ENCODE measurements around the gene ACAD10. TPM values are rescaled to one million over a fixed set of nuclear protein-coding genes. Genes with fewer than 3 reads are reported as not detected.
A peak's percentile ranks its signal among the peaks of the same experiment; 100 is the strongest.
"Not testable (repeated sequence)": the region's sequence is repeated elsewhere in the genome, so short reads cannot be mapped to it uniquely, and the experiment has no call there.

The ACAD10 gene
- total RNA-seq, 1 donor from 2014 or later = 9.5 TPM

GRCh38 chr12:111686574-111687105 lies 787 bp downstream of the ACAD10 start:
- no peak for DNase-seq (ENCODE audit: low read depth, low spot score)

- no peak for DNase-seq (ENCODE audit: low read depth, low spot score)
Observed at GRCh38 chr12:111687255-111687654, 1.4 kb downstream of the ACAD10 start.

- DNase-seq (ENCODE audit: low read depth, low spot score) = no peak
Observed at GRCh38 chr12:111687952-111688351, 2.1 kb downstream of the ACAD10 start.

GRCh38 chr12:111691262-111691661 lies 5.4 kb downstream of the ACAD10 start:
- DNase-seq (ENCODE audit: low read depth, low spot score) = no peak

GRCh38 chr12:111692575-111693210 lies 6.8 kb downstream of the ACAD10 start:
- DNase-seq (ENCODE audit: low read depth, low spot score) = no peak

GRCh38 chr12:111693818-111694217 lies 8.0 kb downstream of the ACAD10 start:
- no peak for DNase-seq (ENCODE audit: low read depth, low spot score)

GRCh38 chr12:111699962-111700361 lies 14.1 kb downstream of the ACAD10 start:
- DNase-seq (ENCODE audit: low read depth, low spot score) = no peak

GRCh38 chr12:111705672-111706071 lies 19.8 kb downstream of the ACAD10 start:
- DNase-seq (ENCODE audit: low read depth, low spot score) = no peak

- DNase-seq (ENCODE audit: low read depth, low spot score) = no peak
Observed at GRCh38 chr12:111706145-111706544, 20.3 kb downstream of the ACAD10 start.

GRCh38 chr12:111715279-111715678 lies 29.4 kb downstream of the ACAD10 start:
- DNase-seq (ENCODE audit: low read depth, low spot score) = no peak

GRCh38 chr12:111719316-111719715 lies 33.5 kb downstream of the ACAD10 start:
- DNase-seq (ENCODE audit: low read depth, low spot score) = not testable (repeated sequence)

- no peak for DNase-seq (ENCODE audit: low read depth, low spot score)
Observed at GRCh38 chr12:111720457-111720856, 34.6 kb downstream of the ACAD10 start.

- not testable (repeated sequence) for DNase-seq (ENCODE audit: low read depth, low spot score)
Observed at GRCh38 chr12:111723646-111724360, 38.0 kb downstream of the ACAD10 start.

GRCh38 chr12:111728795-111729194 lies 42.9 kb downstream of the ACAD10 start:
- no peak for DNase-seq (ENCODE audit: low read depth, low spot score)

- no peak for DNase-seq (ENCODE audit: low read depth, low spot score)
Observed at GRCh38 chr12:111730420-111730819, 44.6 kb downstream of the ACAD10 start.

GRCh38 chr12:111732786-111733185 lies 46.9 kb downstream of the ACAD10 start:
- no peak for DNase-seq (ENCODE audit: low read depth, low spot score)

- DNase-seq (ENCODE audit: low read depth, low spot score) = no peak
Observed at GRCh38 chr12:111733340-111733915, 47.6 kb downstream of the ACAD10 start.

- not testable (repeated sequence) for DNase-seq (ENCODE audit: low read depth, low spot score)
Observed at GRCh38 chr12:111739524-111739923, 53.7 kb downstream of the ACAD10 start.

- DNase-seq (ENCODE audit: low read depth, low spot score) = peak; percentile 88
Observed at GRCh38 chr12:111741235-111741812, 55.5 kb downstream of the ACAD10 start.

- no peak for DNase-seq (ENCODE audit: low read depth, low spot score)
Observed at GRCh38 chr12:111745211-111745610, 59.4 kb downstream of the ACAD10 start.

GRCh38 chr12:111747333-111747732 lies 61.5 kb downstream of the ACAD10 start:
- DNase-seq (ENCODE audit: low read depth, low spot score) = no peak

- no peak for DNase-seq (ENCODE audit: low read depth, low spot score)
Observed at GRCh38 chr12:111748151-111748672, 62.4 kb downstream of the ACAD10 start.

All from pulmonary artery endothelial cell (primary cell).